Measurements from ENCODE around the gene RHOA.

GRCh38 chr3:49399461-49399860 is 12.3 kb downstream of the RHOA start:
- TF ChIP-seq CTCF (IDR thresholded peaks at IDR 0.05): no peak
- no peak for TF ChIP-seq POLR2A (IDR thresholded peaks at IDR 0.05)
